GM12878 (cell line): ENCODE results near the gene C3orf20. TPM values are rescaled to one million over a fixed set of nuclear protein-coding genes. Genes with fewer than 3 reads are reported as not detected.

Experiments
- ATAC-seq: fragments of 200-7000 bp; cut with Tn5 transposase; 3 replicates; pipeline ENCODE4 v1.9.1; 2020; ENCODE audit warnings: mild to moderate bottlenecking, moderate library complexity
- BruUV-seq: library from RNA; stranded (reverse); fragments of 400-500 nt; replicated peaks from 2 replicates; lab custom pipeline; 2021; lab: Mats Ljungman, UMichigan
- CTCF ChIA-PET: fragments of 300-600 bp; sonication (Branson Sonifier 250); formaldehyde crosslinking; extraction: SDS; loops from one replicate; lab custom pipeline; 2021; ENCODE audit warnings: inconsistent platforms; lab: Yijun Ruan, JAX
- POLR2A ChIA-PET: fragments of 350-600 bp; formaldehyde crosslinking; extraction: SDS; loops from one replicate; lab custom pipeline; 2021; ENCODE audit warnings: inconsistent platforms; lab: Charles Lee
- RAD21 ChIA-PET: fragments of 300-600 bp; sonication (Branson Sonifier 250); formaldehyde crosslinking; loops from one replicate; lab custom pipeline; 2023; ENCODE audit warnings: antibody characterized with exemption; ENCODE audit not compliant: unreplicated experiment; lab: Charles Lee
- SMC1A ChIA-PET: fragments of 300-600 bp; sonication (Branson Sonifier 250); formaldehyde crosslinking; loops from one replicate; lab custom pipeline; 2023; ENCODE audit not compliant: unreplicated experiment, uncharacterized antibody; lab: Charles Lee
- DNase-seq: peaks from one replicate; pipeline ENCODE4 v3.0.0-alpha.2; 2011; ENCODE audit warnings: low read depth, low spot score
- FAIRE-seq: peaks from 3 replicates; lab custom pipeline; 2011; peaks lifted over from hg19 to GRCh38; lab: Jason Lieb, UNC
- H2AFZ ChIP-seq: 2 replicates; pipeline ENCODE4 v1.6.0; 2011; ENCODE audit warnings: low read depth, low read length, control low read depth; ENCODE audit not compliant: control insufficient read depth
- H3K27ac ChIP-seq: 2 replicates; pipeline ENCODE4 v1.5.1; 2011; ENCODE audit warnings: control low read depth; ENCODE audit not compliant: control insufficient read depth, insufficient read depth
- H3K27me3 ChIP-seq, 2 experiments: replicated peaks in 1 of 2; 2 replicates each; pipeline versions ENCODE4 v1.6.0 to v1.6.1; 2011; ENCODE audit warnings: low read length in 1 of 2; ENCODE audit not compliant: control insufficient read depth in 2 of 2, insufficient read depth in 2 of 2
- H3K36me3 ChIP-seq, 2 experiments: 2 replicates each; pipeline ENCODE4 v1.5.1; 2011; ENCODE audit warnings: low read length in 1 of 2; ENCODE audit not compliant: control insufficient read depth in 2 of 2, insufficient read depth in 2 of 2
- H3K4me1 ChIP-seq: 2 replicates; pipeline ENCODE4 v1.6.1; 2011; ENCODE audit warnings: mild to moderate bottlenecking, low read length, moderate library complexity, mixed read lengths; ENCODE audit not compliant: control insufficient read depth, insufficient read depth
- H3K4me2 ChIP-seq: 2 replicates; pipeline ENCODE4 v1.6.0; 2011; ENCODE audit warnings: control low read depth; ENCODE audit not compliant: control insufficient read depth, insufficient read depth
- H3K4me3 ChIP-seq: fragments of 200-600 bp; sonication (generic); 2 replicates; pipeline ENCODE4 v1.5.1; 2016
- H3K79me2 ChIP-seq: 2 replicates; pipeline ENCODE4 v1.6.0; 2011; ENCODE audit warnings: low read length; ENCODE audit not compliant: control insufficient read depth, insufficient read depth
- H3K9ac ChIP-seq: 2 replicates; pipeline ENCODE4 v1.8.0; 2011; ENCODE audit warnings: low read length, control low read depth, mixed read lengths; ENCODE audit not compliant: control insufficient read depth, insufficient read depth
- H3K9me3 ChIP-seq: replicated peaks from 3 replicates; pipeline ENCODE4 v1.5.1; 2011; ENCODE audit warnings: mild to moderate bottlenecking, low read length; ENCODE audit not compliant: control insufficient read depth, insufficient read depth
- H4K20me1 ChIP-seq: 2 replicates; pipeline ENCODE4 v1.6.0; 2011; ENCODE audit not compliant: control insufficient read depth, insufficient read depth
- ATF3 ChIP-seq: IDR thresholded peaks from 2 replicates; pipeline ENCODE4 v1.6.1; 2011; ENCODE audit warnings: low read depth, mild to moderate bottlenecking, low read length, moderate library complexity, borderline replicate concordance; ENCODE audit errors: extremely low read depth
- CREM ChIP-seq: IDR thresholded peaks from 2 replicates; pipeline ENCODE4 v1.6.1; 2014; ENCODE audit warnings: antibody characterized with exemption, low read depth
- DPF2 ChIP-seq: fragments of 450-650 bp; IDR thresholded peaks from 2 replicates; pipeline ENCODE4 v1.6.1; 2017; ENCODE audit warnings: mild to moderate bottlenecking
- EZH2 ChIP-seq: IDR thresholded peaks from 2 replicates; pipeline ENCODE4 v1.6.1; 2012; ENCODE audit warnings: low read depth, mild to moderate bottlenecking, control low read depth, inconsistent platforms, low read length, borderline replicate concordance; ENCODE audit not compliant: control insufficient read depth
- IKZF1 ChIP-seq: fragments of 450-650 bp; conservative IDR thresholded peaks from 2 replicates; pipeline ENCODE4 v1.6.1; 2017; ENCODE audit warnings: antibody characterized with exemption, mild to moderate bottlenecking
- KAT2A ChIP-seq: conservative IDR thresholded peaks from 2 replicates; pipeline ENCODE4 v1.6.1; 2011; ENCODE audit warnings: low read depth, low read length; ENCODE audit not compliant: control insufficient read depth
- MLLT1 ChIP-seq: fragments of 450-650 bp; IDR thresholded peaks from 2 replicates; pipeline ENCODE4 v1.6.1; 2016; ENCODE audit warnings: mild to moderate bottlenecking
- NFIC ChIP-seq: IDR thresholded peaks from 2 replicates; pipeline ENCODE4 v1.6.1; 2012; ENCODE audit warnings: low read depth, mild to moderate bottlenecking, inconsistent platforms, low read length, moderate library complexity
- NFYB ChIP-seq: IDR thresholded peaks from 2 replicates; pipeline ENCODE4 v1.6.1; 2011; ENCODE audit warnings: low read depth, mild to moderate bottlenecking, low read length, improper control_type of control experiment, moderate library complexity; ENCODE audit not compliant: insufficient read depth
- PAX5 ChIP-seq: IDR thresholded peaks from 2 replicates; pipeline ENCODE4 v1.6.1; 2011; ENCODE audit warnings: low read depth, low read length, borderline replicate concordance
- RCOR1 ChIP-seq: conservative IDR thresholded peaks from 2 replicates; pipeline ENCODE4 v1.6.1; 2012; ENCODE audit warnings: low read depth, low read length, improper control_type of control experiment
- RFX5 ChIP-seq: IDR thresholded peaks from 2 replicates; pipeline ENCODE4 v1.6.1; 2011; ENCODE audit warnings: low read depth, low read length, improper control_type of control experiment
- SUZ12 ChIP-seq: fragments of 200-600 bp; sonication (generic); IDR thresholded peaks from one replicate; pipeline ENCODE4 v1.6.1; 2018; ENCODE audit warnings: antibody characterized with exemption, mild to moderate bottlenecking; ENCODE audit not compliant: unreplicated experiment
- TBL1XR1 ChIP-seq: IDR thresholded peaks from 2 replicates; pipeline ENCODE4 v1.6.1; 2012; ENCODE audit warnings: low read depth, low read length, improper control_type of control experiment
- ZNF687 ChIP-seq: fragments of 450-650 bp; IDR thresholded peaks from 2 replicates; pipeline ENCODE4 v1.6.1; 2017; ENCODE audit warnings: mild to moderate bottlenecking, moderate library complexity
- WGBS: methylation state at CpG from one replicate; pipeline ENCODE4 v1.1.6; 2016; ENCODE audit warnings: low lambda C conversion rate; ENCODE audit not compliant: insufficient replicate concordance, insufficient coverage; ENCODE audit errors: missing lambda C conversion rate; 5-methylcytosine and 5-hydroxymethylcytosine counted together
- in situ Hi-C: fragments of 300-500 bp; cut with MboI; formaldehyde crosslinking; loops from 9 replicates; pipeline ENCODE4 v1.14.3; 2018; ENCODE audit warnings: mixed read lengths
- intact Hi-C: fragments of 100-400 bp; cut with micrococcal nuclease; formaldehyde crosslinking; loops from one replicate; pipeline ENCODE4 v1.14.2; 2022; ENCODE audit not compliant: unreplicated experiment
- polyA plus RNA-seq, 11 experiments: library from polyadenylated mRNA; depleted of rRNA in 4 of 11; unstranded in 6 of 11; stranded (reverse) in 5 of 11; fragments of >200 nt; fragmentation: Nextera tagmentation in 4 of 11; fragmentation: Illumina TruSeq in 1 of 11; extraction: Ambion mirVana in 4 of 11; extraction: Trizol in 1 of 11; gene quantifications; 1 replicate in 1 of 11; 2 replicates in 10 of 11; pipeline versions ENCODE4 v1.2.1 to v1.2.3, GENCODE V29; 2011 to 2016; ENCODE audit warnings: inconsistent platforms in 2 of 11, missing spikeins in 2 of 11, low read depth in 1 of 11
- total RNA-seq, 4 experiments: library from RNA; depleted of rRNA in 3 of 4; stranded (reverse); fragments of >200 nt in 3 of 4; fragmentation: Illumina TruSeq in 1 of 4; extraction: Trizol in 1 of 4; gene quantifications; 2 replicates each; pipeline versions ENCODE4 v1.2.1 to v1.2.3, GENCODE V29; 2013 to 2021
- TF ChIP-seq, protein P1 (sequence below): IDR thresholded peaks from 2 replicates; pipeline ENCODE4 v1.6.1; 2011; ENCODE audit warnings: borderline replicate concordance, low read depth, mild to moderate bottlenecking, moderate library complexity, low read length; ENCODE audit not compliant: insufficient read depth, poor library complexity, severe bottlenecking

Gene C3orf20
- total and polyA plus RNA-seq, 10 of the 15 experiments (the other 5 are each of a cell fraction or from before 2014, with no cell fraction given), result 0.05 to 2.9 (median 1.0) TPM

DNA sequence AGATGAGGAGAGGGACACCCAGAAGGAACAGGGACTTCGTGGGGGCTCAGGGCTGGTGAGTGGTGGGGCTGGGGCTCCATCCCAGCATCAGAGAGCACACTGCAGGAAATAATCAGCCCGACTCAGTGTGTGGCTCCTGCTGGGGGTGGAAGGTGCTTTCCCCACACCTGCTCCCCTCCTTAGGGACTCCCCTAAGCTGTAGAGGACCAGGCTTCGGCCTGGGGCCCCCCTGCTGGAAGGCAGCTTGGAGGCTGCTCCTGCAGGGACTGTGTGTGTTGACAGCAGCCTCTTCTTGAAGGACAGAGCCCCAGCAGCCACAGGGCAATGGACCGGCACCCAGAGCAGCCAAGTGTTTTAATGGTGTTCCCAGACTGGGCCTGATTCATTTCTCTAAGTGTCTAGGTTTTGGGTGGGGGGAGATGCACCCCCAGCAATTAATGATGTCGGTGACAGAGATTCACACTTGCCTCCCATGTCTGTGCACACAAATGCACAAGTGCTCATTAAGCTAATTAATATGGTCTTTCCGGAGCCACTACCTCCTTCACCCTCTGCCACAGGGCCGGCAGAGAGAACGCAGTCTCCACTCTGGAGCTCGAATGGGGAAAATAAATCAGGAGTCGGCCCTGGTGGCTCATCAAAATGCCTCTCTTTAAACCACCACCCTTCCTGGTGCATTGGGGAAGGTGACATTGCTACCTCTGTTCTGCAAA, 126.9 kb downstream of the C3orf20 start:
- H3K9ac ChIP-seq, result no peak overlapping the region
- no TSS peak for BruUV-seq
- no peaks in the 10 kb centered on the region for H3K79me2 ChIP-seq
- no peak overlapping the region for H3K4me2 ChIP-seq
- intact Hi-C loops (no loop called here), in situ Hi-C loops (no loop called here)
- POLR2A ChIA-PET, result interaction anchor here (1.3 kb wide), 1 partner anchor 43 kb away, joined by 3 read pairs; no protein-coding TSS in a partner anchor
- H3K4me3 ChIP-seq, result no peak overlapping the region
- no peaks in the 10 kb centered on the region for H3K4me1 ChIP-seq
- RAD21 ChIA-PET, result interaction anchor here (0.6 to 1.2 kb wide), 3 partner anchors 11 to 31 kb away, joined by 3 read pairs; no protein-coding TSS in a partner anchor
- no peaks in the 10 kb centered on the region for H4K20me1 ChIP-seq
- SMC1A ChIA-PET, result no interaction called here
- no peak overlapping the region for H3K27ac ChIP-seq
- CTCF ChIA-PET, result interaction anchor here (0.8 to 1.2 kb wide), 2 partner anchors 10 to 12 kb away, joined by 3 to 4 read pairs; no protein-coding TSS in a partner anchor
- no peak for FAIRE-seq
- H3K9me3 ChIP-seq, result no peaks in the 10 kb centered on the region
- 42% methylated on average over 10 of the region's 10 CpGs for WGBS
- DNase-seq, result no peak
- H3K27me3 ChIP-seq, result peaks cover 1 to 2% of the 10 kb centered on the region in 2 experiments; a peak in 1 of 4 replicates
- no peaks in the 10 kb centered on the region for H3K36me3 ChIP-seq
- no peak overlapping the region for H2AFZ ChIP-seq
- ATAC-seq, result peak; percentile 56
- no peak for TF ChIP-seq TBL1XR1
- 0 out of 2 replicates have a peak, but pooled peaks have one; percentile 29 for TF ChIP-seq DPF2
- no peak for TF ChIP-seq ZNF687
- no peak for TF ChIP-seq MLLT1
- no peak for TF ChIP-seq ATF3
- no peak for TF ChIP-seq SUZ12
- TF ChIP-seq RCOR1, result no peak
- TF ChIP-seq NFYB, result no peak
- no peak for TF ChIP-seq CREM
- TF ChIP-seq EZH2, result no peak
- TF ChIP-seq KAT2A, result no peak
- TF ChIP-seq IKZF1, result peak; percentile 35; the same call in 1 of the 2 replicates
- TF ChIP-seq PAX5, result no peak
- TF ChIP-seq RFX5, result no peak
- TF ChIP-seq NFIC, result no peak
- TF ChIP-seq, protein P1, sequence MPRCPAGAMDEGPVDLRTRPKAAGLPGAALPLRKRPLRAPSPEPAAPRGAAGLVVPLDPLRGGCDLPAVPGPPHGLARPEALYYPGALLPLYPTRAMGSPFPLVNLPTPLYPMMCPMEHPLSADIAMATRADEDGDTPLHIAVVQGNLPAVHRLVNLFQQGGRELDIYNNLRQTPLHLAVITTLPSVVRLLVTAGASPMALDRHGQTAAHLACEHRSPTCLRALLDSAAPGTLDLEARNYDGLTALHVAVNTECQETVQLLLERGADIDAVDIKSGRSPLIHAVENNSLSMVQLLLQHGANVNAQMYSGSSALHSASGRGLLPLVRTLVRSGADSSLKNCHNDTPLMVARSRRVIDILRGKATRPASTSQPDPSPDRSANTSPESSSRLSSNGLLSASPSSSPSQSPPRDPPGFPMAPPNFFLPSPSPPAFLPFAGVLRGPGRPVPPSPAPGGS, result no peak
